HepG2 (cell line): ENCODE data around the gene TLR9. TPM values are rescaled to one million over a fixed set of nuclear protein-coding genes. Genes with fewer than 3 reads are reported as not detected.

ENCODE experiments used
- AGO1 ChIP-seq: fragments of 200-400 bp; formaldehyde crosslinking; IDR thresholded peaks from 2 replicates; pipeline ENCODE4 v1.6.1; 2017; ENCODE audit warnings: mild to moderate bottlenecking, low read depth, low read length, moderate library complexity; ENCODE audit not compliant: poor library complexity, severe bottlenecking
- ELF1 ChIP-seq: sonication (generic); formaldehyde crosslinking; IDR thresholded peaks from 2 replicates; pipeline ENCODE4 v1.4.0; 2020; ENCODE audit warnings: missing genetic modification reagents
- FOXO1 ChIP-seq: sonication (generic); formaldehyde crosslinking; IDR thresholded peaks from 2 replicates; pipeline ENCODE4 v1.4.0; 2020; ENCODE audit warnings: missing genetic modification reagents
- HOXA3 ChIP-seq: sonication (generic); formaldehyde crosslinking; IDR thresholded peaks from 2 replicates; pipeline ENCODE4 v1.5.0; 2020; ENCODE audit warnings: missing genetic modification reagents
- HOXA5 ChIP-seq: sonication (generic); formaldehyde crosslinking; IDR thresholded peaks from 2 replicates; pipeline ENCODE4 v1.4.0; 2020; ENCODE audit warnings: missing genetic modification reagents
- MATR3 ChIP-seq: sonication (generic); formaldehyde crosslinking; IDR thresholded peaks from 2 replicates; pipeline ENCODE4 v1.4.0; 2020; ENCODE audit warnings: missing genetic modification reagents
- MAZ ChIP-seq, 2 experiments: sonication (generic) in 1 of 2; formaldehyde crosslinking in 1 of 2; IDR thresholded peaks; 2 replicates each; pipeline versions ENCODE4 v1.5.0 to v1.6.1; 2012 to 2020; ENCODE audit warnings: low read depth in 2 of 2, mild to moderate bottlenecking in 2 of 2, borderline replicate concordance in 1 of 2, improper control_type of control experiment in 1 of 2, low read length in 1 of 2, missing genetic modification reagents in 1 of 2, moderate library complexity in 1 of 2
- POLR2G ChIP-seq: fragments of 200-400 bp; formaldehyde crosslinking; IDR thresholded peaks from 2 replicates; pipeline ENCODE4 v1.6.1; 2018; ENCODE audit warnings: mild to moderate bottlenecking, low read depth, low read length, moderate library complexity
- RFX5 ChIP-seq: IDR thresholded peaks from 2 replicates; pipeline ENCODE4 v1.6.1; 2011; ENCODE audit warnings: low read depth, low read length, improper control_type of control experiment
- TBL1XR1 ChIP-seq: fragments of 150-350 bp; IDR thresholded peaks from 2 replicates; pipeline ENCODE4 v1.6.1; 2014; ENCODE audit warnings: borderline replicate concordance, low read length; ENCODE audit not compliant: partially characterized antibody
- TEAD3 ChIP-seq: optimal IDR thresholded peaks from 2 replicates; pipeline ENCODE3; 2016; ENCODE audit warnings: borderline replicate concordance
- TGIF2 ChIP-seq: IDR thresholded peaks from 2 replicates; pipeline ENCODE4 v1.6.1; 2016; ENCODE audit warnings: control low read depth, missing compliant biosample characterization
- TSC22D2 ChIP-seq: sonication (generic); formaldehyde crosslinking; IDR thresholded peaks from 2 replicates; pipeline ENCODE4 v1.5.1; 2020; ENCODE audit warnings: missing genetic modification reagents, mild to moderate bottlenecking, borderline replicate concordance
- YEATS4 ChIP-seq: sonication (generic); formaldehyde crosslinking; IDR thresholded peaks from 2 replicates; pipeline ENCODE4 v1.4.0; 2020; ENCODE audit warnings: missing genetic modification reagents, borderline replicate concordance
- ZBTB43 ChIP-seq: sonication (generic); formaldehyde crosslinking; conservative IDR thresholded peaks from 2 replicates; pipeline ENCODE4 v1.4.0; 2020; ENCODE audit warnings: missing genetic modification reagents
- ZNF572 ChIP-seq: sonication (generic); formaldehyde crosslinking; IDR thresholded peaks from 2 replicates; pipeline ENCODE4 v1.5.1; 2020; ENCODE audit warnings: mild to moderate bottlenecking, missing genetic modification reagents
- ZNF598 ChIP-seq: sonication (generic); formaldehyde crosslinking; IDR thresholded peaks from 2 replicates; pipeline ENCODE4 v1.5.1; 2020; ENCODE audit warnings: mild to moderate bottlenecking, missing genetic modification reagents, borderline replicate concordance
- ZNF609 ChIP-seq: sonication (generic); formaldehyde crosslinking; IDR thresholded peaks from 2 replicates; pipeline ENCODE4 v1.4.0; 2020; ENCODE audit warnings: mild to moderate bottlenecking, missing genetic modification reagents, borderline replicate concordance
- ZSCAN21 ChIP-seq: sonication (generic); formaldehyde crosslinking; IDR thresholded peaks from 2 replicates; pipeline ENCODE4 v1.8.0; 2022; ENCODE audit warnings: mild to moderate bottlenecking, missing genetic modification reagents, moderate library complexity, borderline replicate concordance
- polyA plus RNA-seq, 8 experiments: library from polyadenylated mRNA; depleted of rRNA in 3 of 8; stranded (reverse) in 7 of 8; unstranded in 1 of 8; fragments of >200 nt; fragmentation: Illumina TruSeq in 4 of 8; extraction: Trizol in 4 of 8; gene quantifications; 2 replicates each; pipeline versions ENCODE4 v1.2.1 to v1.2.3, GENCODE V29; 2011 to 2016; ENCODE audit warnings: low read depth in 4 of 8, missing spikeins in 1 of 8, mixed read lengths in 1 of 8; ENCODE audit not compliant: insufficient read depth in 1 of 8
- total RNA-seq, 5 experiments: library from RNA; depleted of rRNA; stranded (reverse); fragments of >200 nt; fragmentation: Illumina TruSeq; extraction: Trizol; gene quantifications; 2 replicates each; pipeline ENCODE4 v1.2.3, GENCODE V29; 2016; ENCODE audit warnings: low read depth in 1 of 5
- TF ChIP-seq, protein P1 (sequence below): sonication (generic); formaldehyde crosslinking; IDR thresholded peaks from 2 replicates; pipeline ENCODE4 v1.4.0; 2020; ENCODE audit warnings: missing genetic modification reagents

Gene TLR9
- total and polyA plus RNA-seq, 2 of the 13 experiments (the other 11 are each of a cell fraction or from before 2014, with no cell fraction given): not detected

DNA sequence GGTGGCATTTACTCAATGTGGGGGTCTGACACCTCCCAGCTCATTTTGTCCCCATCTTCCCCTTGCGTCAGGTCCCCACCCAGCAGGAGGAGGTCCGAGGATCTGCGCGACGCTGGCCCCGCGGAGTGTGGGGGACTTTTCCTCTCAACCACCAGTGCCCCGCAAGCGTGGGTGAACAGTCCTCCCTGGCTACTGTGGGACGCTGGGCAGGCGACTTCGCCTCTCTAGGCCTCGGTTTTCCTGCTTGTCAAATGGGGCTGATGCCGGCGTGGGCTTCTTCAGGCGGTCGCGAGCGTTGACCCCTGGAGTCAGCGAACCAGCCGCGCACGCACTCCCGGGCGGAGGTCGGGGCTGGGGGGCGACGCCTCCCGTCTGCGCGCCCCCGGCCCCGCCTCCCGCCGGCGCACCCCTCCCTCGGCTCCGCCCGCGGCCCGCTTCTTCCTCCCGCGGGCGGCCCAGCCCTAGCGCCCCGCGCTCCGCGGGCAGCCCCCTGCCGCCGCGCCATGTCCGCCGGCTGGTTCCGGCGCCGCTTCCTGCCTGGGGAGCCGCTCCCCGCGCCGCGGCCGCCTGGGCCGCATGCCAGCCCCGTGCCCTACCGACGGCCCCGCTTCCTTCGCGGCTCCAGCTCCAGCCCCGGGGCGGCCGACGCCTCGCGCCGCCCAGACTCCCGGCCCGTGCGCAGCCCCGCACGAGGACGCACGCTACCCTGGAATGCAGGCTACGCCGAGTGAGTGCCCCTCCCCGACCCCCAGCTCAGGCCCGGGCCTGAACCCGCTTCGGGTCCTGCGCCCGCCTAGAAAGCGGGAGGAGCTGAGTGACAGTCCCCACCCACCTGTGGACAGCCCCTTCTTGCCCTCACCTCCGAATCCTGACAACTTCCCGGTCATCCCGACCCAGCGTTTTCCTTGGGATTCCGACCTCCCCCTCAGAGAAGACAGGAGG lies 20.1 kb upstream of the TLR9 start, which contains the start of gene PPM1M (continued):
- TF ChIP-seq YEATS4 (peak; percentile 56; the same call in 1 of the 2 replicates), TSC22D2 (CRISPR knock-in tag) (0 out of 2 replicates have a peak, but pooled peaks have one; percentile 55), TBL1XR1 (no peak), MAZ (IDR thresholded peaks at IDR 0.05; ENCODE audit: borderline replicate concordance, low read depth, low read length) (0 out of 2 replicates have a peak, but pooled peaks have one; percentile 23), MAZ (CRISPR knock-in tag; IDR thresholded peaks at IDR 0.05; ENCODE audit: low read depth) (no peak), ZBTB43 (CRISPR knock-in tag) (peak; percentile 95), ZNF609 (CRISPR knock-in tag) (no peak), MATR3 (CRISPR knock-in tag) (no peak), TGIF2 (CRISPR knock-in tag) (0 out of 2 replicates have a peak, but pooled peaks have one; percentile 33), RFX5 (no peak), ZSCAN21 (CRISPR knock-in tag) (peak; percentile 95), HOXA5 (CRISPR knock-in tag) (peak; percentile 51; the same call in 1 of the 2 replicates), HOXA3 (CRISPR knock-in tag) (peak; percentile 43; the same call in 1 of the 2 replicates), TEAD3 (CRISPR knock-in tag) (peak; percentile 77), AGO1 (no peak), ZNF572 (CRISPR knock-in tag) (no peak), ZNF598 (CRISPR knock-in tag) (no peak), ELF1 (CRISPR knock-in tag) (no peak), POLR2G (peak; percentile 40; the same call in 1 of the 2 replicates), FOXO1 (0 out of 2 replicates have a peak, but pooled peaks have one; percentile 14)
- TF ChIP-seq, protein P1, sequence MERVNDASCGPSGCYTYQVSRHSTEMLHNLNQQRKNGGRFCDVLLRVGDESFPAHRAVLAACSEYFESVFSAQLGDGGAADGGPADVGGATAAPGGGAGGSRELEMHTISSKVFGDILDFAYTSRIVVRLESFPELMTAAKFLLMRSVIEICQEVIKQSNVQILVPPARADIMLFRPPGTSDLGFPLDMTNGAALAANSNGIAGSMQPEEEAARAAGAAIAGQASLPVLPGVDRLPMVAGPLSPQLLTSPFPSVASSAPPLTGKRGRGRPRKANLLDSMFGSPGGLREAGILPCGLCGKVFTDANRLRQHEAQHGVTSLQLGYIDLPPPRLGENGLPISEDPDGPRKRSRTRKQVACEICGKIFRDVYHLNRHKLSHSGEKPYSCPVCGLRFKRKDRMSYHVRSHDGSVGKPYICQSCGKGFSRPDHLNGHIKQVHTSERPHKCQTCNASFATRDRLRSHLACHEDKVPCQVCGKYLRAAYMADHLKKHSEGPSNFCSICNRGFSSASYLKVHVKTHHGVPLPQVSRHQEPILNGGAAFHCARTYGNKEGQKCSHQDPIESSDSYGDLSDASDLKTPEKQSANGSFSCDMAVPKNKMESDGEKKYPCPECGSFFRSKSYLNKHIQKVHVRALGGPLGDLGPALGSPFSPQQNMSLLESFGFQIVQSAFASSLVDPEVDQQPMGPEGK (CRISPR knock-in tag): peak; percentile 45; the same call in 1 of the 2 replicates
